ENCODE results near the gene RAB15. TPM values are rescaled to one million over a fixed set of nuclear protein-coding genes. Genes with fewer than 3 reads are reported as not detected.
A peak's percentile ranks its signal among the peaks of the same experiment; 100 is the strongest.

Gene RAB15
- total and polyA plus RNA-seq, 12 donors, result 8.2 to 94.3 (median 31.6) TPM

GRCh38 chr14:64920465-64920864 lies 51.7 kb downstream of the RAB15 start:
- peak overlapping the region in 4 of 10 donors; percentile 4 to 36 (median 22) for H3K27ac ChIP-seq
- ATAC-seq, result no peak
- DNase-seq, result no peak
- 77 to 84% methylated on average over 2 of the region's 2 CpGs for WGBS, 2 donors
- H3K27me3 ChIP-seq, result no peaks in the 10 kb centered on the region
- TF ChIP-seq CTCF (IDR thresholded peaks at IDR 0.05), result no peak
- H3K9me3 ChIP-seq, result no peaks in the 10 kb centered on the region
- H3K4me1 ChIP-seq, result peaks cover 6 to 55% (median 49%) of the 10 kb centered on the region in 9 donors
- intact Hi-C loops (cut with DNase I), result no loop called here
- peaks cover 0 to 25% (median 9%) of the 10 kb centered on the region in 9 donors for H3K36me3 ChIP-seq
- H3K4me3 ChIP-seq, result no peak overlapping the region

GRCh38 chr14:64919618-64920017 lies 52.5 kb downstream of the RAB15 start:
- H3K27ac ChIP-seq, result peak overlapping the region in 2 of 10 donors; percentile 24 to 36
- intact Hi-C loops (cut with DNase I), result loop anchor here in 4 of 10 donors (5.0 to 10.0 kb wide), 3 partner anchors 53 to 65 kb away; partner anchors contain the start of genes FNTB (in 2 of the 4) and RAB15 (in 1 of the 4)
- no peak overlapping the region for H3K4me3 ChIP-seq
- no peaks in the 10 kb centered on the region for H3K27me3 ChIP-seq
- 93 to 94% methylated on average over 5 of the region's 5 CpGs for WGBS, 2 donors
- no peak for DNase-seq
- peaks cover 12 to 61% (median 56%) of the 10 kb centered on the region in 9 donors for H3K4me1 ChIP-seq
- no peaks in the 10 kb centered on the region for H3K9me3 ChIP-seq
- TF ChIP-seq CTCF (IDR thresholded peaks at IDR 0.05), result no peak
- peaks cover 0 to 16% (median 6%) of the 10 kb centered on the region in 9 donors for H3K36me3 ChIP-seq
- no peak for ATAC-seq

- Histone ChIP-seq H3K9me3 (no peaks in the 10 kb centered on the region), H3K4me1 (peaks cover 12 to 60% (median 53%) of the 10 kb centered on the region in 9 donors), H3K27me3 (no peaks in the 10 kb centered on the region), H3K4me3 (no peak overlapping the region), H3K27ac (peak overlapping the region in 1 of 10 donors; percentile 36), H3K36me3 (peaks cover 0 to 12% (median 2%) of the 10 kb centered on the region in 9 donors)
- ATAC-seq (no peak), DNase-seq (no peak)
- intact Hi-C loops (cut with DNase I), result loop anchor here in 4 of 10 donors (5.0 to 10.0 kb wide), 3 partner anchors 53 to 66 kb away; partner anchors contain the start of genes FNTB (in 2 of the 4) and RAB15 (in 1 of the 4)
- no peak for TF ChIP-seq CTCF (IDR thresholded peaks at IDR 0.05)
Observed at GRCh38 chr14:64919215-64919614, 52.9 kb downstream of the RAB15 start.

- Histone ChIP-seq H3K27ac (peak overlapping the region in 2 of 10 donors; percentile 3 to 12), H3K27me3 (no peaks in the 10 kb centered on the region), H3K4me3 (no peak overlapping the region), H3K36me3 (peaks cover 0 to 5% (median 0%) of the 10 kb centered on the region in 9 donors), H3K4me1 (peaks cover 12 to 61% (median 51%) of the 10 kb centered on the region in 9 donors), H3K9me3 (no peaks in the 10 kb centered on the region)
- intact Hi-C loops (cut with DNase I), result loop anchor here in 4 of 10 donors (5.0 to 10.0 kb wide), 3 partner anchors 54 to 67 kb away; partner anchors contain the start of genes FNTB (in 2 of the 4) and RAB15 (in 1 of the 4)
- WGBS, 2 donors, result 83 to 92% methylated on average over 4 of the region's 4 CpGs
- DNase-seq (no peak), ATAC-seq (no peak)
- TF ChIP-seq CTCF (IDR thresholded peaks at IDR 0.05), result no peak
Observed at GRCh38 chr14:64918216-64918615, 53.9 kb downstream of the RAB15 start.
